Body of pancreas (tissue), 4 donors: ENCODE data around the gene ZFAND2A.

Source experiments
- POLR2A ChIP-seq, 3 donors: fragments of 450-650 bp; IDR thresholded peaks; one replicate each; pipeline ENCODE4 v1.6.1; 2016; ENCODE audit warnings: antibody characterized with exemption in 3 of 3, mild to moderate bottlenecking in 2 of 3
- TF ChIP-seq, protein P1 (sequence below), 7 experiments: fragments of 450-650 bp in 4 of 7; fragments of 200-600 bp in 3 of 7; sonication (generic) in 3 of 7; IDR thresholded peaks; one replicate each; pipeline ENCODE4 v1.5.1; 2016 to 2019; ENCODE audit warnings: antibody characterized with exemption in 7 of 7

DNA sequence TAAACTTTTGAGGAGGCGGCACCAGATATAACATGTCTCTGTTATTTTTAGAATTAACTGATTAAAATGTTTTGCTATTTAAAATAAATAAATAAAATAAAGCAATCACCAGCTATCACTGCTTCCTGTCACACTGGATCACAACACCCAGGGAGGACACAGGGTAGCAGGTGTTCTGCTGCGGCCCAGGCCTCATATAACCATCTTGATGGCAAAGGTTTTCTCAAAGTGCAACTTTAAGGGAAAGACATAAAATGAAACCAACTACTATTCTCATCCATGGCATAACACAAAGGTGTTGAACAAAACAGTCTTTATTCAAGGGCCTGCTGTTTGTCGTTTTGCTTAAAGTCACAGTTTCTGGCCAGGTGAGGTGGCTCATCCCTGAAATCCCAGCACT is 48.8 kb downstream of the ZFAND2A start:
- TF ChIP-seq, protein P1, sequence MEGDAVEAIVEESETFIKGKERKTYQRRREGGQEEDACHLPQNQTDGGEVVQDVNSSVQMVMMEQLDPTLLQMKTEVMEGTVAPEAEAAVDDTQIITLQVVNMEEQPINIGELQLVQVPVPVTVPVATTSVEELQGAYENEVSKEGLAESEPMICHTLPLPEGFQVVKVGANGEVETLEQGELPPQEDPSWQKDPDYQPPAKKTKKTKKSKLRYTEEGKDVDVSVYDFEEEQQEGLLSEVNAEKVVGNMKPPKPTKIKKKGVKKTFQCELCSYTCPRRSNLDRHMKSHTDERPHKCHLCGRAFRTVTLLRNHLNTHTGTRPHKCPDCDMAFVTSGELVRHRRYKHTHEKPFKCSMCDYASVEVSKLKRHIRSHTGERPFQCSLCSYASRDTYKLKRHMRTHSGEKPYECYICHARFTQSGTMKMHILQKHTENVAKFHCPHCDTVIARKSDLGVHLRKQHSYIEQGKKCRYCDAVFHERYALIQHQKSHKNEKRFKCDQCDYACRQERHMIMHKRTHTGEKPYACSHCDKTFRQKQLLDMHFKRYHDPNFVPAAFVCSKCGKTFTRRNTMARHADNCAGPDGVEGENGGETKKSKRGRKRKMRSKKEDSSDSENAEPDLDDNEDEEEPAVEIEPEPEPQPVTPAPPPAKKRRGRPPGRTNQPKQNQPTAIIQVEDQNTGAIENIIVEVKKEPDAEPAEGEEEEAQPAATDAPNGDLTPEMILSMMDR (IDR thresholded peaks at IDR 0.05): no peak
- TF ChIP-seq POLR2A (IDR thresholded peaks at IDR 0.05): no peak
